HG03378 (cell line): ENCODE measurements around the gene CALHM4.
"Not testable (repeated sequence)": the region's sequence is repeated elsewhere in the genome, so short reads cannot be mapped to it uniquely, and the experiment has no call there.

Source experiments
- ATAC-seq: cut with Tn5 transposase; IDR thresholded peaks from one replicate; pipeline ENCODE4 v1.9.1; 2021; ENCODE audit warnings: mild to moderate bottlenecking, moderate library complexity; ENCODE audit not compliant: unreplicated experiment

CALHM4 gene

GRCh38 chr6:116572162-116572561 lies 18.6 kb downstream of the CALHM4 start:
- no peak for ATAC-seq

- ATAC-seq: no peak
Measured at GRCh38 chr6:116575227-116575626, 21.7 kb downstream of the CALHM4 start.

DNA sequence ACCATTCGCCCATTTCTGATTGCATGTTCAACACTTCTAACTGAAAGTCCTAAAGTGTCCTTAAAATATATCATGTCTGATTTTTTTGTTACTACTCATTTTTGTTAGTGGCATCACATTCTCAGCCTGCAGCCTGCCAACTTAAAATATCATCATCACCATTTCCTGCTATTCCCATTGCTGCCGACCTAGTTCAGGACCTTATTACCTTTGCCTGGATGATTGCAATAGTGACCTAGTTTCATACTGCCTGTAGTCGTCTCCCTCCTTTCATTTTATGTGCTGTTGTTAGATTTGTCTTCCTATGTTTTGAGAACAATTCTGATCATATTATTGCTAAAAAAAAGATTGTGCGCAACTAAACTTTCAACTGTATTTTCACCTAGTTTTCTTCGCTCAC lies 23.9 kb downstream of the CALHM4 start:
- ATAC-seq: no peak

DNA sequence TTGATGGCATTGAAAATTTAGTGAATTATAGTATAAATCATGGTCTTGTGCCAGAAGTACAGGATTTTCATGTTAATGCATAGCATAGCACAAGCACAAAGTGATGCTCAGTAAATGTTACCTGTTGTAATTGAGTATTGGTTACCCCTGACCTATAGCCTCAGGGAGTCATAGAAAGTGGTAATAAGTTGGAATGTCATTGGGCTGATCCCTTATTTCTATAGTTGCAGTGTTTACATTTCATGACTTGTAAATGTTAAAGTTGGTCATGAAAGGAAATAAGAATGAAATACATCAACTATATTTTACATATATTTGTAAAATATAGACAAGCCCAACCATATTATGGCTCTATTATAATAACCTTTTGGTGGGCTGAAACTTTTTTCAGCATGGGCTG lies 24.8 kb downstream of the CALHM4 start:
- ATAC-seq: no peak

DNA sequence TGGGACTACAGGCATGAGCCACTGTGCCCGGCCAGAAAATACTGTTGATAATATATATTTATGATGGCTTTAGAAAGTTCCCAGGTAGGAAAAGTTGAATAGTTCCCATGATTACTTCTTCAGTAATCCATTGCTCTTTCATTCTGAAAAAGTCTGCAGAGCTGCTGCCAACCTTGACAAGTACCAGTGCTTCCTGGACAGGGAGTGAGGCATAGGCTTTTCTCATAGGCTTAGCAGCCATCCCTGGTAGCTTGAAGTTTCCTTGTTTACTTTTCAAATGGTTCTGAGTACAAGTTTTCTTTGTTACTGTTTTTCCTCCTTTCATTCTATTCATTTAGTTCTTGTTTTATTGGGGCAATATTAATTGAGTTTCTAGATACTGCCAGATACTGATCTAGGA lies 25.6 kb downstream of the CALHM4 start:
- no peak for ATAC-seq

- ATAC-seq: no peak
Measured at GRCh38 chr6:116580198-116580597, 26.6 kb downstream of the CALHM4 start.

- no peak for ATAC-seq
Measured at GRCh38 chr6:116586276-116586675, 32.7 kb downstream of the CALHM4 start.

DNA sequence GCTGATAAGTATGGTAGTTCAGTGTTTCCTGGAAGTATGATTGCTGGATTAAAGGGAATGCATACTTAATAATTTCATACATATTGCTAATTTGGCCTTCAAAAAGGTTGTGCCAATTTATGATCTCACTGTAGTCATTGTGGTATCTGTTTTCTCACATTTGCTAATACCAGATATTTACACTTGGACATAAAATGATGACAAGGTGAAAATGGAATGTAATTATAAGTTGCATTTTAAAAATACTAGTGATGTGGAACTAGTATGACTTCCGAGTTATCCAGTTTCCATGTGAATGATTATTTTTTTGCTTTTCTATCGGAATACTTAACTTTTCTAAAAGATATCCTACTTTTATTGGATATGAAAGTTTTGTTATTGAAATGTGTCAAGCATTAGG lies 33.2 kb downstream of the CALHM4 start:
- no peak for ATAC-seq

DNA sequence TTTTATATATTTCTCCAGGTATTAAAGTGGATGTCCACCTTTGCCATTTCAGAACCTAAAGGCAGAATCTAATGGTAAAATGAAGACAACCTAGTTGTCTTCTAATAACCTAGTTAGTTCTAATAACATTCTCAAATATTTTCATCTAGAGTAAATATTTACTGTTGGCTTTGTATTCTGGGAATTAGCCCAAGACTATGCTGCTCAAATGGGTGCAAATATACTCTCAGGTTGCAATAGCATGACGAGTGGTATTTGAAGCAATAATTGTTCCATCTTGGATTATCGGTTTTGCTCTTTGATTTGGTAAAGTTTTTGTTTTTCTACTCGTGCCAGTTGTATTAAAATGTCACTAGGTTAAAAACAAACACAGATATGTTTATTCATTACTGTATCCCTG lies 41.7 kb downstream of the CALHM4 start:
- no peak for ATAC-seq

- no peak for ATAC-seq
Measured at GRCh38 chr6:116596815-116597214, 43.3 kb downstream of the CALHM4 start.

DNA sequence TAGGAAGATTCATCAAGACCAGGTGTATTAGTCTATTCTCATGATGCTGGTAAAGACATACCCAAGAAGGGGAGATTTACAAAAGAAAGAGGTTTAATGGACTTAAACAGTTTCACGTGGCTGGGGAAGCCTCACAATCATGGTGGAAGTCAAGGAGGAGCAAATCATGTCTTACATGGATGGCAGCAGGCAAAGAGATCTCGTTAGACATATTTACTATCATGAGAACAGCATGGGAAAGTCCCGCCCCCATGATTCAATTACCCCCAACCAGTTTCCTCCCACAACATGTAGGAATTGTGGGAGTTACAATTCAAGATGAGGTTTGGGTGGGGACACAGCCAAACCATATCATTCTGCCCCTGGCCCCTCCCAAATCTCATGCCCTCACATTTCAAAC lies 50.4 kb downstream of the CALHM4 start:
- not testable (repeated sequence) for ATAC-seq

- ATAC-seq: not testable (repeated sequence)
Measured at GRCh38 chr6:116604868-116605267, 51.3 kb downstream of the CALHM4 start.

GRCh38 chr6:116605935-116606334 lies 52.4 kb downstream of the CALHM4 start:
- no peak for ATAC-seq
